Aorta (tissue), 5 donors: ENCODE results near the gene LILRA2. TPM values are rescaled to one million over a fixed set of nuclear protein-coding genes. Genes with fewer than 3 reads are reported as not detected.

Source experiments
- ATAC-seq: fragments of 200-7000 bp; cut with Tn5 transposase; one replicate; pipeline ENCODE4 v1.9.1; 2022; ENCODE audit warnings: moderate library complexity; ENCODE audit not compliant: low FRiP score
- DNase-seq, 2 donors: peaks; one replicate each; pipeline ENCODE4 v3.0.0-alpha.2; 2020
- H3K27ac ChIP-seq, 2 donors: one replicate each; pipeline ENCODE4 v1.5.1; 2013; ENCODE audit warnings: low read length in 2 of 2, mild to moderate bottlenecking in 2 of 2, moderate library complexity in 2 of 2, control low read depth in 1 of 2, inconsistent platforms in 1 of 2, low read depth in 1 of 2
- H3K27me3 ChIP-seq, 2 donors: one replicate each; pipeline ENCODE4 v1.6.1; 2013; ENCODE audit warnings: control low read depth in 1 of 2, low read length in 1 of 2, mild to moderate bottlenecking in 1 of 2, moderate library complexity in 1 of 2; ENCODE audit not compliant: insufficient read depth in 2 of 2, control insufficient read depth in 1 of 2
- H3K36me3 ChIP-seq, 2 donors: one replicate each; pipeline ENCODE4 v1.6.1; 2013; ENCODE audit warnings: control low read depth in 1 of 2, low read length in 1 of 2, mild to moderate bottlenecking in 1 of 2; ENCODE audit not compliant: insufficient read depth in 2 of 2, control insufficient read depth in 1 of 2
- H3K4me1 ChIP-seq, 2 donors: one replicate each; pipeline ENCODE4 v1.6.1; 2013; ENCODE audit warnings: low read length in 2 of 2, control low read depth in 1 of 2, mild to moderate bottlenecking in 1 of 2, moderate library complexity in 1 of 2; ENCODE audit not compliant: insufficient read depth in 2 of 2, control insufficient read depth in 1 of 2
- H3K4me3 ChIP-seq, 2 donors: one replicate each; pipeline ENCODE4 v1.5.1; 2013; ENCODE audit warnings: low read length in 2 of 2, control low read depth in 1 of 2, mild to moderate bottlenecking in 1 of 2
- H3K9me3 ChIP-seq: one replicate; pipeline ENCODE4 v1.6.1; 2013; ENCODE audit warnings: mild to moderate bottlenecking, low read length; ENCODE audit not compliant: control insufficient read depth
- WGBS, 2 donors: extraction: QIAGEN DNeasy Blood & Tissue Kit; methylation state at CpG; one replicate each; pipeline ENCODE4 v1.1.7; 2013; 5-methylcytosine and 5-hydroxymethylcytosine counted together
- intact Hi-C, 2 donors: fragments of 100-400 bp; cut with DNase I; formaldehyde crosslinking; loops; one replicate each; pipeline versions ENCODE4 v1.14.2 to v1.15.0; 2022
- long read RNA-seq, 2 donors: library from polyadenylated mRNA; unstranded; transcript quantifications; one replicate each; pipeline ENCODE4 v2.0.0, GENCODE V29; 2020 to 2021
- polyA plus RNA-seq, 2 donors: library from polyadenylated mRNA; stranded (reverse); fragments of 200-250 nt; gene quantifications; one replicate each; pipeline ENCODE4 v1.2.3, GENCODE V29; 2013
- total RNA-seq, 2 donors: library from RNA; stranded (reverse); fragmentation: NEBNext Ultra II Directional; extraction: Animal tissue kit (Norgen Biotek cat#: 25700); gene quantifications; one replicate each; pipeline ENCODE4 v1.2.1, GENCODE V29; 2021
- donor health status: healthy with polysubstance abuse.
- donor health status: Bipolar disorder and iron deficiency.
- donor health status: DM: no; HTN: no; CAD: no.
- donor health status: DM: no; HTN: no; CAD: no.
- donor health status: DM: yes; HTN: yes; CAD: no.

LILRA2 gene
- total RNA-seq (1 to 10 TPM; 3.5 to 3.7 TPM), polyA plus RNA-seq (10 to 100 TPM in 1 of 2 donors, 1 to 10 TPM in 1; 2.3 to 10.1 TPM)
- long read RNA-seq, donor 1, full-length matches to known transcripts: 7 of 12 reads
- long read RNA-seq, donor 1, partial matches to known transcripts: 0 of 12 reads
- long read RNA-seq, donor 1, other reads (novel, unspliced or antisense): 5 of 12 reads
- long read RNA-seq, donor 2: 0 reads

DNA sequence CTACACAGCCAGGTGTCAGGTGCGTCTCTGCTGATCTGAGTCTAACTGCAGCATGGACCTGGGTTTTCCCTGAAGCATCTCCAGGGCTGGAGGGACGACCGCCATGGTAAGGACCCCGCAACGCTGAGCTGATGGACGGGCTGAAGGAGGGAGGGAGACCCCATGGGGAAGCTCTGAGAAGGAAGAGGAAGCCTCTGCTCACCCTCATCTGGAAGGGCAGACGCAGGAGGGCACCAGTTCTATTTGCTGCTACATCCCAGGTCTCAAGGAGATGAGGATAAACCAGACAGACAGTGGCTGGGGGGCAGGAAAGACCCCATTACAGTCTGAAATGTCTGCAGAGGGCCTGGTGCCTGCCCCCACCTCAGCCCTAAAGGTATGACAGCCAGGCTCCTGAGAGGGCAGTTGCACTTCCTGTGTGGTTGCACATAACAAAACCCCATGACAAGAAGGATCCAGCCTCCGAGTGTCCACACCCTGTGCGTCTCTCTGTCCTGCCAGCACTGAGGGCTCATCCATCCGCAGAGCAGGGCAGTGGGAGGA is at the start of gene LILRA2:
Gene LILRA2, plus strand, starts transcription at position 461 of the 543 bp plus-strand sequence. CDS start 89 bp downstream, outside the sequence.
- ATAC-seq (peak; percentile 43), DNase-seq (no peak)
- H3K4me3 ChIP-seq: no peak within 1 kb of the TSS
- intact Hi-C loops: loop anchor here in 1 of 2 donors (10.0 kb wide), 1 partner anchor 279 kb away; no protein-coding TSS in a partner anchor
- 69 to 70% methylated on average over 10 of the region's 10 CpGs for WGBS, 2 donors
- H3K27ac ChIP-seq: no peak within 1 kb of the TSS
- no peaks in the 10 kb centered on the region for H3K36me3 ChIP-seq
- H3K4me1 ChIP-seq: no peaks in the 10 kb centered on the region
- no peaks in the 10 kb centered on the region for H3K9me3 ChIP-seq
- no peaks in the 10 kb centered on the region for H3K27me3 ChIP-seq

DNA sequence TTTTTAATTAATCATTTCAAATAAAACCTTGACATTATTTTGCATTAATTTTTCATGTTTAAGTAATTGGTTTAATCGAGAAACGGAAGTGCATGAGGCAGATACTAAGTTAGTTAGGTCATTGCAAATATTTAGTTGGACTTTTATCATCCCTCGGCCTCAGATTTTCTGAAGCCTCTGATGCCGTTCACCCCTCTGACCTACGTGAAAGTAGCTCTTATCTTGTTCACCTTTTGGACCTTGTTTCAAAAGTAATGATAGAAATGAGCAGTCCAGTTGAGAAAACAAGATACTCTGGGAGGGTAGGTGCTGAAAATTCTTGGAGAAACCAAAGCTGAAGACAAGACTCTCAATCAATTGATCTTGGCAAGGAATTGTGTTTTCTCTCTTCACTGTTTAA is 48.0 kb upstream of the LILRA2 start:
- Histone ChIP-seq H3K4me3 (no peak overlapping the region), H3K27ac (no peak overlapping the region), H3K27me3 (no peaks in the 10 kb centered on the region), H3K9me3 (peaks cover 1% of the 10 kb centered on the region), H3K4me1 (no peaks in the 10 kb centered on the region), H3K36me3 (no peaks in the 10 kb centered on the region)
- DNase-seq (no peak), ATAC-seq (no peak)
- intact Hi-C loops: no loop called here
- WGBS, 2 donors: 73 to 74% methylated on average over 5 of the region's 5 CpGs

DNA sequence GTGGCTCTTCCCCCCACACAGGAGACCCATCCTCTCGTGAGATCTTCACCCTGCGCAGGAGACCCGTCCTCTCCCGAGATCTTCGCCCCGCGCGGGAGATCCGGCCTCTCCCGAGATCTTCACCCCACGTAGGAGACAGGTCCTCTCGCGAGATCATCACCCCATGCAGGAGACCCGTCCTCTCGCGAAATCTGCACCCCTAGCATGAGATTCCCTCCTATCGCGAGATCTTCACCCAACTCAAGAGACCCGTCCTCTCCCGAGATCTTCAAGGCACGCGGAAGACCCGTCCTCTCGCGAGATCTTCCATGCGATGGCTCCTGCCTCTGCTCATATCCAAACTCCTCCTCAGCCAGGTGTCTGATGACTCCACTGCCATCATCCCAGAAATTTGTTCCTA is 46.6 kb upstream of the LILRA2 start:
- intact Hi-C loops: no loop called here
- DNase-seq (no peak), ATAC-seq (no peak)
- Histone ChIP-seq H3K9me3 (peaks cover 1% of the 10 kb centered on the region), H3K27ac (no peak overlapping the region), H3K4me3 (no peak overlapping the region), H3K4me1 (no peaks in the 10 kb centered on the region), H3K27me3 (no peaks in the 10 kb centered on the region), H3K36me3 (no peaks in the 10 kb centered on the region)
- 88 to 90% methylated on average over 26 of the region's 26 CpGs for WGBS, 2 donors

DNA sequence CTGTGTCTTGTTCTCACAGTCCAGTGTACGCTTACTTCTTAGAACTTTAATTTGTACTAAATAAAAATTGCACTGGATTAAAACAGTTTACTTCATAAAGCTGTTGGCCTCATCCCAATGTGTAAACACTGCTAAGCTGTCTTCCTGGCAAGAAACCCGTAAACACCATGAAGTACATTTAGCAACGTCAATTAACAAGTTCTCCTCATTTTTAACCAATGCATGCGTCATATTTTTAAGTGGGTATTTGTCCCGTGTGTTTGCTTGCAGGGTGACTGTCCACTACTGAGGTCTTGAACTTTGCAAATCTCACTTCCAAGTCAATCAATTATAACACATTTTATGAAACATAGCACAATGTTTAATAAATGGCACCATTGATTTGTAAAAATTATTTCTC is 42.7 kb upstream of the LILRA2 start:
- no peak overlapping the region for H3K4me3 ChIP-seq
- WGBS, 2 donors: 78 to 81% methylated on average over 5 of the region's 5 CpGs
- no peaks in the 10 kb centered on the region for H3K27me3 ChIP-seq
- H3K36me3 ChIP-seq: no peaks in the 10 kb centered on the region
- intact Hi-C loops: no loop called here
- H3K4me1 ChIP-seq: no peaks in the 10 kb centered on the region
- no peak overlapping the region for H3K27ac ChIP-seq
- peaks cover 1% of the 10 kb centered on the region for H3K9me3 ChIP-seq
- ATAC-seq: no peak
- DNase-seq: no peak

DNA sequence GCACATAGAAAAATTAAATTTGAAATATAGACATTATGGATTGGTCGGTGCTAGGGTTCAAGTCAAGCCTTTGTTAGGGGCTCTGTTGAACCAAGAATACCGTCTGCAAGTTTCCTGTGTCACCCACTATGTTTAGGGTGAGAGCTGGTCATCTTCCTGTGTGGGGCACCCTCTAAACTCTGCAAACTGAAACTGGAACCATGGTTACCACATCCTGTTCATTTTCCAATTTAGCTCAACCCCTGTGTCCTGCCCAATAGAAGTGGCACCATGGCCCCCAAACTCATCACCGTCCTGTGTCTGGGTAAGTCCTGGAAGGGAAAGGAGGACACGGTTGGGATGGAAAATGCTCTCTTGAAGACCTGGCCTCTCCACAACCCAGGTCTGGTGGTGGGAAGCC is 41.1 kb upstream of the LILRA2 start:
- 74 to 75% methylated on average over 4 of the region's 4 CpGs for WGBS, 2 donors
- no peak for DNase-seq
- H3K9me3 ChIP-seq: no peaks in the 10 kb centered on the region
- H3K27me3 ChIP-seq: no peaks in the 10 kb centered on the region
- intact Hi-C loops: no loop called here
- no peak overlapping the region for H3K27ac ChIP-seq
- no peak overlapping the region for H3K4me3 ChIP-seq
- H3K36me3 ChIP-seq: no peaks in the 10 kb centered on the region
- H3K4me1 ChIP-seq: no peaks in the 10 kb centered on the region
- no peak for ATAC-seq

DNA sequence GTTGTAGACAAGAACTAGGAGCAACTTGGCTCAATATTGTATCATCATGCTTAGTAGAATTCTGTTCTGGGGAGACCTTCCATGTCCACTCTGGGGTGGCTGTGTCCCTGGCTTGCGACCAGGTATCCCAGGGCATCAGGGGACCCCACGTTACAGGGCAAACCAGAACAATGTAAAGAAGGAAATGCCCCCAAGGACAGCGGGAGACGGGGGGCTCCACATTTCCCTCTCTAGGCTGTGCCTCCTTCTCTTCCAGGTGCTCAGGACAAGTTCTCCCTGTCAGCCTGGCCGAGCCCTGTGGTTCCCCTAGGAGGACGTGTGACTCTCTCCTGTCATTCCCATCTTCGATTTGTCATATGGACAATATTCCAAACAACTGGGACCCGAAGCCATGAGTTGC is 40.1 kb upstream of the LILRA2 start:
- no peaks in the 10 kb centered on the region for H3K36me3 ChIP-seq
- DNase-seq (no peak), ATAC-seq (no peak)
- H3K9me3 ChIP-seq: no peaks in the 10 kb centered on the region
- H3K27me3 ChIP-seq: no peaks in the 10 kb centered on the region
- intact Hi-C loops: no loop called here
- no peak overlapping the region for H3K27ac ChIP-seq
- H3K4me3 ChIP-seq: no peak overlapping the region
- no peaks in the 10 kb centered on the region for H3K4me1 ChIP-seq
- 75 to 81% methylated on average over 8 of the region's 8 CpGs for WGBS, 2 donors

DNA sequence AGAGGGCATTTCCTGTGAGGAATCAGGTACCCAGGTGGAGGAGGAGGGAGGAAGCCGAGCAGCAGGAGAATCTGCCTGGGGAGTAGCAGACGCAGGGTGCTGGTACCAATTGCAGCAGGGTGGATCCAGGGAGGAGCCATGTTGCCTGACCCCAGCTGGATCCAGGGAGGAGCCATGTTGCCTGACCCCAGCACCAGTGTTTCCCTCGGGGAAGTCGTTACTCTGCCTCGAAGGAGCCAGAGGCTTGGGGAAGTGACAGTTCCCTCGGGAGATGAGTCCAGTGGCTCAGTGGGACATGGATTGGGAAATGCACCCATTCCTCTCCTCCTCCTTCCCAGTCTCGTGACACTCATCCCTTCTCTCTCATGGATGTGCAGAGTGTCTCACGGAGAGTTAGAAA is 39.4 kb upstream of the LILRA2 start:
- H3K4me3 ChIP-seq: no peak overlapping the region
- intact Hi-C loops: no loop called here
- no peaks in the 10 kb centered on the region for H3K4me1 ChIP-seq
- H3K9me3 ChIP-seq: no peaks in the 10 kb centered on the region
- H3K36me3 ChIP-seq: no peaks in the 10 kb centered on the region
- no peaks in the 10 kb centered on the region for H3K27me3 ChIP-seq
- 62 to 68% methylated on average over 8 of the region's 8 CpGs for WGBS, 2 donors
- no peak overlapping the region for H3K27ac ChIP-seq
- ATAC-seq (no peak), DNase-seq (no peak)

DNA sequence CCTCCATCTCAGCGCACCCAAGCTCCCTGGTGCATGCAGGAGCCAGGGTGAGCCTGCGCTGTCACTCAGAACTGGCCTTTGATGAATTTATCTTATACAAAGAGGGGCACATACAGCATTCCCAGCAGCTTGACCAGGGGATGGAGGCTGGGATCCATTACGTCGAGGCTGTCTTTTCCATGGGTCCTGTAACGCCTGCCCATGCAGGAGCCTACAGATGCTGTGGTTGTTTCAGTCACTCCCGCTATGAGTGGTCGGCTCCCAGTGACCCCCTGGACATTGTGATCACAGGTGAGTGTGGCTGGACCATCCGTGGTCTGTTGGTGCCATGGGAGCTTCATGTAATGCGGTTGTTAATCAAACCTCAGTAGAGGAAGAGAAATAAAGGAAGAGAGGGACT is 38.0 kb upstream of the LILRA2 start:
- Histone ChIP-seq H3K4me1 (no peaks in the 10 kb centered on the region), H3K9me3 (no peaks in the 10 kb centered on the region), H3K4me3 (no peak overlapping the region), H3K27me3 (no peaks in the 10 kb centered on the region), H3K36me3 (no peaks in the 10 kb centered on the region), H3K27ac (no peak overlapping the region)
- ATAC-seq (no peak), DNase-seq (no peak)
- WGBS, 2 donors: 83 to 85% methylated on average over 9 of the region's 9 CpGs
- intact Hi-C loops: no loop called here

DNA sequence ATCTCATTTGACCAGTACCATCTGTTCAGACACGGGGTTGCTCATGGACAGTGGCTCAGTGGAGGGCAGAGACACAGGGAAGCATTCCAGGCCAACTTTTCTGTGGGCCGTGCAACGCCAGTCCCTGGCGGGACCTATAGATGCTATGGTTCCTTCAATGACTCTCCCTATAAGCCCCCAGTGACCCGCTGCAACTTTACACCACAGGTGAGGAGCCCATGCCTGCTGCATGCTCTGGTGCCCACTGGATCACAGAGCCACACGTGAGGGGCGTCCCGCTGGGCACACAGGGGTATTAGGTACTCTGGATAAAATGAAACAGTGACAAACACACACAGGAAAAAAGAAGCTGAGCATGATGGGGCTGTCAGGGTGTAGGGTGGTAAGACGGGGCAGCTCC is 36.6 kb upstream of the LILRA2 start:
- intact Hi-C loops: no loop called here
- DNase-seq (no peak), ATAC-seq (no peak)
- Histone ChIP-seq H3K27ac (no peak overlapping the region), H3K27me3 (no peaks in the 10 kb centered on the region), H3K36me3 (no peaks in the 10 kb centered on the region), H3K4me3 (no peak overlapping the region), H3K4me1 (no peaks in the 10 kb centered on the region), H3K9me3 (no peaks in the 10 kb centered on the region)
- WGBS, 2 donors: 82% methylated on average over 9 of the region's 9 CpGs
